Measurements from ENCODE around the gene CGRRF1. TPM values are rescaled to one million over a fixed set of nuclear protein-coding genes. Genes with fewer than 3 reads are reported as not detected.

The CGRRF1 gene
- total and polyA plus RNA-seq, 9 of the 15 experiments (the other 6 are each of a cell fraction or from before 2014, with no cell fraction given), result 2.8 to 15.8 (median 4.6) TPM

- TF ChIP-seq HMGXB4 (CRISPR knock-in tag; IDR thresholded peaks at IDR 0.05), result no peak
- peak in 1 of 2 experiments; percentile 93; a peak in 2 of 3 replicates for TF ChIP-seq CBX3 (IDR thresholded peaks at IDR 0.05; ENCODE audit: borderline replicate concordance in 1 of 2, low read length in 2 of 2)
- TF ChIP-seq, protein P1, sequence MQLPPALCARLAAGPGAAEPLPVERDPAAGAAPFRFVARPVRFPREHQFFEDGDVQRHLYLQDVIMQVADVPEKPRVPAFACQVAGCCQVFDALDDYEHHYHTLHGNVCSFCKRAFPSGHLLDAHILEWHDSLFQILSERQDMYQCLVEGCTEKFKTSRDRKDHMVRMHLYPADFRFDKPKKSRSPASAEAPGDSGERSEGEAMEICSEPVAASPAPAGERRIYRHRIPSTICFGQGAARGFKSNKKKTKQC (CRISPR knock-in tag; IDR thresholded peaks at IDR 0.05), result no peak
- TF ChIP-seq XRCC4 (IDR thresholded peaks at IDR 0.05; ENCODE audit: extremely low read depth, insufficient read depth, insufficient read length), result no peak
- no peak for TF ChIP-seq ZNF384 (IDR thresholded peaks at IDR 0.05; ENCODE audit: low read depth, low read length)
- no peak for TF ChIP-seq FIP1L1 (IDR thresholded peaks at IDR 0.05; ENCODE audit: low read depth, low read length, poor library complexity, severe bottlenecking)
- no peak for TF ChIP-seq MYC (IDR thresholded peaks at IDR 0.05; ENCODE audit: low read depth, low read length)
- no peak for TF ChIP-seq MYC (CRISPR knock-in tag; IDR thresholded peaks at IDR 0.05; ENCODE audit: borderline replicate concordance, low read depth)
- TF ChIP-seq TCF7 (IDR thresholded peaks at IDR 0.05; ENCODE audit: borderline replicate concordance), result no peak
- no peak for TF ChIP-seq GTF2A2 (tag; IDR thresholded peaks at IDR 0.05)
- TF ChIP-seq NCOA6 (IDR thresholded peaks at IDR 0.05), result no peak
- TF ChIP-seq COPS2 (conservative IDR thresholded peaks at IDR 0.05), result no peak
- TF ChIP-seq MYBL2 (IDR thresholded peaks at IDR 0.05; ENCODE audit: low read depth), result no peak
- no peak for TF ChIP-seq MYBL2 (CRISPR knock-in tag; IDR thresholded peaks at IDR 0.05; ENCODE audit: borderline replicate concordance)
- peak; percentile 24; the same call in 1 of the 2 replicates for TF ChIP-seq MEF2A (IDR thresholded peaks at IDR 0.05; ENCODE audit: control insufficient read depth, low read depth, low read length)
Measured at GRCh38 chr14:54572316-54572715, 62.6 kb downstream of the CGRRF1 start (continued).

Data from K562 (cell line).